ENCODE data around the gene PLCB3. TPM values are rescaled to one million over a fixed set of nuclear protein-coding genes. Genes with fewer than 3 reads are reported as not detected.

PLCB3 gene
- total RNA-seq, 5 donors from 2014 or later (not counting 1 experiment from before 2014, with no cell fraction given), result 3.6 to 14.9 (median 11.2) TPM

- Mint-ChIP-seq H3K9me3 (no peaks in the 10 kb centered on the region), H3K4me3 (no peak overlapping the region), H3K27ac (peak overlapping the region in 1 of 2 donors; percentile 34), H3K36me3 (peaks cover 9% of the 10 kb centered on the region), H3K27me3 (no peaks in the 10 kb centered on the region), H3K4me1 (peaks cover 21 to 32% (median 22%) of the 10 kb centered on the region in 3 donors)
- CTCF ChIA-PET, result interaction anchor here (0.7 to 1.0 kb wide), 3 partner anchors 16 to 25 kb away, joined by 3 read pairs; partner anchors contain the start of gene FERMT3 (in 2 of the 2)
- ATAC-seq (replicated peaks in 1 of 4), result no peak
- DNase-seq, result no peak
- Histone ChIP-seq H3K27ac (ENCODE audit: low read length) (no peak overlapping the region), H3K36me3 (ENCODE audit: control insufficient read depth in 2 of 2, extremely low read depth in 1 of 2, insufficient read depth in 1 of 2, low read length in 1 of 2) (peaks cover 13 to 48% of the 10 kb centered on the region in 2 donors), H3K4me1 (ENCODE audit: control insufficient read depth in 1 of 2, extremely low read depth in 1 of 2, insufficient read depth in 2 of 2, low read length in 2 of 2) (peaks cover 8 to 50% of the 10 kb centered on the region in 2 experiments), H3K9me3 (no peaks in the 10 kb centered on the region), H3K4me3 (ENCODE audit: control insufficient read depth in 1 of 2, extremely low read depth in 1 of 2, low read length in 1 of 2) (no peak overlapping the region), H3K27me3 (replicated peaks in 1 of 2; ENCODE audit: control insufficient read depth in 2 of 2, extremely low read depth in 1 of 2, insufficient read depth in 2 of 2, low read length in 1 of 2) (no peaks in the 10 kb centered on the region)
- WGBS (ENCODE audit: insufficient coverage), result 91% methylated on average over 11 of the region's 24 CpGs
- POLR2A ChIA-PET, result interaction anchor here (0.5 to 0.6 kb wide), 4 partner anchors 12 to 102 kb away, joined by 3 to 6 read pairs (median 4); no protein-coding TSS in a partner anchor
These were observed 28.2 kb upstream of the PLCB3 start for GRCh38 chr11:64223001-64223651.

GRCh38 chr11:64224151-64224890, 27.0 kb upstream of the PLCB3 start:
- Mint-ChIP-seq H3K4me1 (peaks cover 25 to 36% (median 29%) of the 10 kb centered on the region in 3 donors), H3K4me3 (peak overlapping the region; percentile 80 to 92 (median 86)), H3K9me3 (no peaks in the 10 kb centered on the region), H3K27ac (peak overlapping the region; percentile 23 to 66), H3K27me3 (no peaks in the 10 kb centered on the region), H3K36me3 (peaks cover 5% of the 10 kb centered on the region)
- POLR2A ChIA-PET, result interaction anchor here in 1 of 2 donors (0.5 kb wide), 1 partner anchor 11 kb away, joined by 3 read pairs; no protein-coding TSS in a partner anchor
- Histone ChIP-seq H3K4me3 (ENCODE audit: control insufficient read depth in 1 of 2, extremely low read depth in 1 of 2, low read length in 1 of 2) (no peak overlapping the region), H3K4me1 (ENCODE audit: control insufficient read depth in 1 of 2, extremely low read depth in 1 of 2, insufficient read depth in 2 of 2, low read length in 2 of 2) (peaks cover 10 to 56% of the 10 kb centered on the region in 2 experiments), H3K9me3 (no peaks in the 10 kb centered on the region), H3K27me3 (replicated peaks in 1 of 2; ENCODE audit: control insufficient read depth in 2 of 2, extremely low read depth in 1 of 2, insufficient read depth in 2 of 2, low read length in 1 of 2) (no peaks in the 10 kb centered on the region), H3K36me3 (ENCODE audit: control insufficient read depth in 2 of 2, extremely low read depth in 1 of 2, insufficient read depth in 1 of 2, low read length in 1 of 2) (peaks cover 14 to 36% of the 10 kb centered on the region in 2 donors), H3K27ac (ENCODE audit: low read length) (no peak overlapping the region)
- 96% methylated on average over 14 of the region's 17 CpGs for WGBS (ENCODE audit: insufficient coverage)
- no peak for DNase-seq
- no peak for ATAC-seq (replicated peaks in 1 of 4)
- CTCF ChIA-PET, result interaction anchor here in 1 of 2 donors (1.0 kb wide), 1 partner anchor 18 kb away, joined by 3 read pairs; the partner anchor contains the start of gene FERMT3

GRCh38 chr11:64224891-64225607, 26.3 kb upstream of the PLCB3 start:
- Histone ChIP-seq H3K36me3 (ENCODE audit: control insufficient read depth in 2 of 2, extremely low read depth in 1 of 2, insufficient read depth in 1 of 2, low read length in 1 of 2) (peaks cover 16 to 29% of the 10 kb centered on the region in 2 donors), H3K27ac (ENCODE audit: low read length) (peak overlapping the region; percentile 68), H3K4me3 (ENCODE audit: control insufficient read depth in 1 of 2, extremely low read depth in 1 of 2, low read length in 1 of 2) (peak overlapping the region; percentile 78 to 96), H3K4me1 (ENCODE audit: control insufficient read depth in 1 of 2, extremely low read depth in 1 of 2, insufficient read depth in 2 of 2, low read length in 2 of 2) (peaks cover 15 to 57% of the 10 kb centered on the region in 2 experiments), H3K9me3 (no peaks in the 10 kb centered on the region), H3K27me3 (replicated peaks in 1 of 2; ENCODE audit: control insufficient read depth in 2 of 2, extremely low read depth in 1 of 2, insufficient read depth in 2 of 2, low read length in 1 of 2) (no peaks in the 10 kb centered on the region)
- WGBS (ENCODE audit: insufficient coverage), result 75% methylated on average over 15 of the region's 22 CpGs
- ChIA-PET POLR2A (no interaction called here), CTCF (interaction anchor here in 1 of 2 donors (1.0 kb wide), 1 partner anchor 17 kb away, joined by 3 read pairs; no protein-coding TSS in a partner anchor)
- H3K36me3 Mint-ChIP-seq, result peaks cover 4% of the 10 kb centered on the region
- H3K27me3 Mint-ChIP-seq, result no peaks in the 10 kb centered on the region
- no peaks in the 10 kb centered on the region for H3K9me3 Mint-ChIP-seq
- H3K4me3 Mint-ChIP-seq, result peak overlapping the region; percentile 80 to 92 (median 86)
- peaks cover 32 to 42% (median 36%) of the 10 kb centered on the region in 3 donors for H3K4me1 Mint-ChIP-seq
- ATAC-seq (replicated peaks in 1 of 4) (no peak), DNase-seq (no peak)
- peak overlapping the region; percentile 74 to 84 for H3K27ac Mint-ChIP-seq

GRCh38 chr11:64225608-64226506, 25.5 kb upstream of the PLCB3 start, which contains the start of the genes NUDT22 and TRPT1:
NUDT22 (plus strand) TSS chr11:64226274; CDS start chr11:64226653, 379 bp downstream.
TRPT1 (minus strand) TSS chr11:64226186; CDS start chr11:64225860, 326 bp downstream.
- Histone ChIP-seq H3K27ac (ENCODE audit: low read length) (peak within 1 kb of the TSS; percentile 76), H3K4me3 (ENCODE audit: control insufficient read depth in 1 of 2, extremely low read depth in 1 of 2, low read length in 1 of 2) (peak within 1 kb of the TSS; percentile 78 to 96), H3K9me3 (no peaks in the 10 kb centered on the region), H3K4me1 (ENCODE audit: control insufficient read depth in 1 of 2, extremely low read depth in 1 of 2, insufficient read depth in 2 of 2, low read length in 2 of 2) (peaks cover 15 to 63% of the 10 kb centered on the region in 2 experiments), H3K27me3 (replicated peaks in 1 of 2; ENCODE audit: control insufficient read depth in 2 of 2, extremely low read depth in 1 of 2, insufficient read depth in 2 of 2, low read length in 1 of 2) (no peaks in the 10 kb centered on the region), H3K36me3 (ENCODE audit: control insufficient read depth in 2 of 2, extremely low read depth in 1 of 2, insufficient read depth in 1 of 2, low read length in 1 of 2) (peaks cover 11 to 20% of the 10 kb centered on the region in 2 donors)
- peak; percentile 70 to 96 (median 87) for DNase-seq
- H3K9me3 Mint-ChIP-seq, result no peaks in the 10 kb centered on the region
- peak within 1 kb of the TSS; percentile 80 to 92 (median 86) for H3K4me3 Mint-ChIP-seq
- no peaks in the 10 kb centered on the region for H3K36me3 Mint-ChIP-seq
- CTCF ChIA-PET, result interaction anchor here (0.5 to 1.6 kb wide), 7 partner anchors 12 to 92 kb away, joined by 3 to 9 read pairs (median 3); partner anchors contain the start of genes FERMT3 (in 1 of the 2), PRDX5 (in 1 of the 2) and TRMT112 (in 1 of the 2)
- peak; percentile 76 to 80 (median 78) for ATAC-seq (replicated peaks in 1 of 4)
- POLR2A ChIA-PET, result interaction anchor here (0.5 to 0.6 kb wide), 3 partner anchors 14 to 1662 kb away, joined by 3 to 4 read pairs (median 4); partner anchors contain the start of gene FIBP (in 1 of the 2)
- under 1% methylated on average over 45 of the region's 54 CpGs for WGBS (ENCODE audit: insufficient coverage)
- H3K27me3 Mint-ChIP-seq, result no peaks in the 10 kb centered on the region
- peaks cover 34 to 44% (median 38%) of the 10 kb centered on the region in 3 donors for H3K4me1 Mint-ChIP-seq
- peak within 1 kb of the TSS; percentile 88 for H3K27ac Mint-ChIP-seq

- CTCF ChIA-PET, result interaction anchor here (0.5 to 1.6 kb wide), 6 partner anchors 12 to 91 kb away, joined by 3 to 9 read pairs (median 4); partner anchors contain the start of genes FERMT3 (in 1 of the 2), PRDX5 (in 1 of the 2) and TRMT112 (in 1 of the 2)
- H3K4me1 ChIP-seq (ENCODE audit: control insufficient read depth in 1 of 2, extremely low read depth in 1 of 2, insufficient read depth in 2 of 2, low read length in 2 of 2), result peaks cover 18 to 70% of the 10 kb centered on the region in 2 experiments
- Mint-ChIP-seq H3K4me1 (peaks cover 35 to 48% (median 41%) of the 10 kb centered on the region in 3 donors), H3K27ac (peak overlapping the region; percentile 84 to 88), H3K4me3 (peak overlapping the region; percentile 80 to 92 (median 86)), H3K27me3 (no peaks in the 10 kb centered on the region), H3K36me3 (no peaks in the 10 kb centered on the region), H3K9me3 (no peaks in the 10 kb centered on the region)
- H3K4me3 ChIP-seq (ENCODE audit: control insufficient read depth in 1 of 2, extremely low read depth in 1 of 2, low read length in 1 of 2), result peak overlapping the region; percentile 78 to 96
- ATAC-seq (replicated peaks in 1 of 4), result peak; percentile 31 to 46 (median 40)
- under 1% methylated on average over 26 of the region's 26 CpGs for WGBS (ENCODE audit: insufficient coverage)
- peak in 26 of 35 experiments; percentile 28 to 69 (median 44) for DNase-seq
- no peaks in the 10 kb centered on the region for H3K27me3 ChIP-seq (replicated peaks in 1 of 2; ENCODE audit: control insufficient read depth in 2 of 2, extremely low read depth in 1 of 2, insufficient read depth in 2 of 2, low read length in 1 of 2)
- POLR2A ChIA-PET, result interaction anchor here in 1 of 2 donors (0.5 kb wide), 1 partner anchor 46 kb away, joined by 4 read pairs; no protein-coding TSS in a partner anchor
- H3K9me3 ChIP-seq, result no peaks in the 10 kb centered on the region
- H3K36me3 ChIP-seq (ENCODE audit: control insufficient read depth in 2 of 2, extremely low read depth in 1 of 2, insufficient read depth in 1 of 2, low read length in 1 of 2), result peaks cover 11 to 15% of the 10 kb centered on the region in 2 donors
- H3K27ac ChIP-seq (ENCODE audit: low read length), result peak overlapping the region; percentile 76
These were observed 24.8 kb upstream of the PLCB3 start for GRCh38 chr11:64226507-64227051.

Measured in T-cell (primary cell).